ENCODE results near the gene KDF1. TPM values are rescaled to one million over a fixed set of nuclear protein-coding genes. Genes with fewer than 3 reads are reported as not detected.

The KDF1 gene
- total RNA-seq, 6 experiments from 2014 or later = 1.1 to 4.1 (median 2.5) TPM

DNA sequence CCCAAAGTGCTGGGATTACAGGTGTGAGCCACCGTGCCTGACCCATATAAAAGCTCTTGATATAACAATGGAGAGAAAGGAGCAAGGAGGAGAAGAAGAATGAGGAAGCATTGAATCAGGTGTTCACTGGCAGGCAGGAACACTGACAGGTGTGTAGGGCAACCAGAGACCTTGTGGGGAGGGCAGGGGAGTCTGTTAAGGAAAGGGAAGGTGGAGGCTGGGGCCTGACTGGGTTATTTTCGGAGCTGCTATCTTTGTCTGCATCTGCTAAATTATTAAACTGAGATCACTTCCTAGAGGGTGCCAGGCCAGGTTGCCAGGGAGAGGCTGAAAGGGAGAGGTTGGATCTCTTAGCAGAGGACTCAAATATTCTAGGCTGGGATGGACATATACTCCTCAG is 26.4 kb upstream of the KDF1 start:
- no peak for TF ChIP-seq POLR2A (IDR thresholded peaks at IDR 0.05)
- TF ChIP-seq CTCF (IDR thresholded peaks at IDR 0.05) = no peak
- ATAC-seq (no peak), DNase-seq (no peak)
- peaks cover 0 to 10% (median 0%) of the 10 kb centered on the region in 4 donors for H3K4me1 ChIP-seq
- H3K4me3 ChIP-seq = no peak overlapping the region
- intact Hi-C loops (cut with DNase I) = no loop called here
- H3K36me3 ChIP-seq = no peaks in the 10 kb centered on the region
- no peaks in the 10 kb centered on the region for H3K27me3 ChIP-seq
- WGBS (ENCODE audit: insufficient coverage, low coverage, low lambda C conversion rate, missing lambda C conversion rate) = 72% methylated on average over 2 of the region's 2 CpGs
- no peaks in the 10 kb centered on the region for H3K9me3 ChIP-seq
- no peak overlapping the region for H3K27ac ChIP-seq

DNA sequence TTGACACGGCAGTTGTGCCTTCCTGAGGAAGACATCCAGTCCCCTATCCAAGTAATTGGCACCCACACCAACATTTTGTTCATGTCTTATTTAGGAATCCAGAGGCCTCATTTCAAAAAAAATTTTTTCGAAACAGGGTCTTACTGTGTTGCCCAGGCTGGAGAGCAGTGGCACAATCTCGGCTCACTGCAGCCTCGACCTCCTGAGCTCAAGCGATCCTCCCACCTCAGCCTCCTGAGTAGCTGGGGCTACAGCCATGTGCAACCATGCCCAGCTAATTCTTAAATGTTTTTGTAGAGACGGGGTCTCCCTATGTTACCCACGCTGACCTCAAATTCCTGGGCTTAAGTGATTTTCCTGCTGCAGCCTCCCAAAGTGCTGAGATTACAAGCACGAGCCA is 24.0 kb upstream of the KDF1 start:
- no peak for DNase-seq
- 69% methylated on average over 6 of the region's 8 CpGs for WGBS (ENCODE audit: insufficient coverage, low coverage, low lambda C conversion rate, missing lambda C conversion rate)
- TF ChIP-seq POLR2A (IDR thresholded peaks at IDR 0.05) (no peak), CTCF (IDR thresholded peaks at IDR 0.05) (no peak)

DNA sequence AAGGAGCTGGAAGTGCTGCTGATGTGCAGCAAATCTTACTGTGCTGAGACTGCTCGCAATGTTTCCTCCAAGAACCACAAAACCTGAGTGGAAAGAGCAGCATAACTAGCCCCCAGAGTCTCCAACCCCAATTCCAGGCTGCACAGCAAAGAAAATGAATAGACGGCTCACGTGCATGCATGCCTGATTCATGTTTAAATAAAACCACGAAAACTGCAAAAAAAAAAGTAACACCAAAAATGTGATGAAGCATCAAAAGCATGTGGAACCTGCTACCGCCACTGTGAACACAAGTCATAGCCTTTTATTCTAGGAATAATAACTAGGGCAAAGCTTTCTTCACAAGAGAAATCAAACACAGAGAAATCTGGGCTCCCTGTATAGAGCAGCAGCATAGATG is 23.6 kb upstream of the KDF1 start:
- ATAC-seq (no peak), DNase-seq (no peak)
- Histone ChIP-seq H3K9me3 (no peaks in the 10 kb centered on the region), H3K27me3 (no peaks in the 10 kb centered on the region), H3K27ac (no peak overlapping the region), H3K4me1 (no peaks in the 10 kb centered on the region), H3K36me3 (no peaks in the 10 kb centered on the region), H3K4me3 (no peak overlapping the region)
- WGBS (ENCODE audit: insufficient coverage, low coverage, low lambda C conversion rate, missing lambda C conversion rate) = 58% methylated on average over 5 of the region's 5 CpGs
- TF ChIP-seq POLR2A (IDR thresholded peaks at IDR 0.05) (no peak), CTCF (IDR thresholded peaks at IDR 0.05) (no peak)
- intact Hi-C loops (cut with DNase I) = no loop called here

More for the DNA sequence above, 24.0 kb upstream of the KDF1 start:
- Histone ChIP-seq H3K27ac (no peak overlapping the region), H3K36me3 (no peaks in the 10 kb centered on the region), H3K9me3 (no peaks in the 10 kb centered on the region), H3K4me3 (no peak overlapping the region), H3K27me3 (no peaks in the 10 kb centered on the region), H3K4me1 (no peaks in the 10 kb centered on the region)
- ATAC-seq = no peak
- intact Hi-C loops (cut with DNase I) = no loop called here

- no peaks in the 10 kb centered on the region for H3K36me3 ChIP-seq
- no peak for TF ChIP-seq CTCF (IDR thresholded peaks at IDR 0.05)
- no peaks in the 10 kb centered on the region for H3K4me1 ChIP-seq
- ATAC-seq (no peak), DNase-seq (no peak)
- 65% methylated on average over 3 of the region's 3 CpGs for WGBS (ENCODE audit: insufficient coverage, low coverage, low lambda C conversion rate, missing lambda C conversion rate)
- no peak overlapping the region for H3K27ac ChIP-seq
- no peaks in the 10 kb centered on the region for H3K27me3 ChIP-seq
- no peaks in the 10 kb centered on the region for H3K9me3 ChIP-seq
- H3K4me3 ChIP-seq = no peak overlapping the region
- intact Hi-C loops (cut with DNase I) = no loop called here
These were observed 21.0 kb upstream of the KDF1 start for GRCh38 chr1:26981146-26981846.

All from right lobe of liver (tissue), 6 donors.